Measurements from ENCODE around the gene MFAP1.

GRCh38 chr15:43808960-43809678 is 15.4 kb downstream of the MFAP1 start:
- TF ChIP-seq USF1 (IDR thresholded peaks at IDR 0.05) (no peak), TCF12 (IDR thresholded peaks at IDR 0.05; ENCODE audit: low read depth) (no peak), RAD21 (IDR thresholded peaks at IDR 0.05; ENCODE audit: low read depth) (no peak)
- TF ChIP-seq, protein P1, sequence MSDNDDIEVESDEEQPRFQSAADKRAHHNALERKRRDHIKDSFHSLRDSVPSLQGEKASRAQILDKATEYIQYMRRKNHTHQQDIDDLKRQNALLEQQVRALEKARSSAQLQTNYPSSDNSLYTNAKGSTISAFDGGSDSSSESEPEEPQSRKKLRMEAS (IDR thresholded peaks at IDR 0.05), result no peak

All from Ishikawa (cell line).